HEK293 (cell line): ENCODE measurements around the gene FMNL3.

Experiments used
- CTCF ChIA-PET: fragments of 350-600 bp; formaldehyde crosslinking; extraction: SDS; loops from one replicate; lab custom pipeline; 2021; ENCODE audit warnings: antibody characterized with exemption; lab: Yijun Ruan, JAX
- POLR2A ChIA-PET: fragments of 300-600 bp; formaldehyde crosslinking; extraction: SDS; loops from one replicate; lab custom pipeline; 2020; ENCODE audit warnings: antibody characterized with exemption, inconsistent platforms; lab: Yijun Ruan, JAX
- H3K27ac ChIP-seq: fragments of 200-500 bp; sonication (Bioruptor generic); 2 replicates; pipeline ENCODE4 v1.5.1; 2014; ENCODE audit warnings: low read depth, low read length, control low read depth, inconsistent platforms; ENCODE audit errors: extremely low read depth
- H3K36me3 ChIP-seq, 2 experiments: fragments of 200-500 bp in 1 of 2; sonication (Bioruptor generic) in 1 of 2; 1 replicate in 1 of 2; 2 replicates in 1 of 2; pipeline ENCODE4 v1.5.1; 2014 to 2017; ENCODE audit warnings: inconsistent platforms in 2 of 2, low read length in 2 of 2; ENCODE audit not compliant: control insufficient read depth in 2 of 2, insufficient read depth in 1 of 2
- H3K4me1 ChIP-seq: fragments of 200-500 bp; sonication (Bioruptor generic); 2 replicates; pipeline ENCODE4 v1.5.1; 2014; ENCODE audit warnings: mild to moderate bottlenecking, low read length, inconsistent platforms; ENCODE audit not compliant: control insufficient read depth, insufficient read depth
- H3K4me3 ChIP-seq: 2 replicates; pipeline ENCODE4 v1.5.1; 2011; ENCODE audit warnings: low read depth, mild to moderate bottlenecking, control low read depth, low read length, moderate library complexity
- H3K9me3 ChIP-seq: fragments of 200-500 bp; sonication (Bioruptor generic); 2 replicates; pipeline ENCODE4 v1.5.1; 2014; ENCODE audit warnings: low read depth, low read length, inconsistent platforms; ENCODE audit not compliant: control insufficient read depth, insufficient read depth
- BCL11A ChIP-seq: fragments of 450-650 bp; formaldehyde crosslinking; IDR thresholded peaks from 2 replicates; pipeline ENCODE4 v1.5.1; 2016; ENCODE audit warnings: low read depth, missing biosample characterization, missing genetic modification characterization
- BCL11B ChIP-seq: fragments of 450-650 bp; formaldehyde crosslinking; IDR thresholded peaks from 2 replicates; pipeline ENCODE4 v1.5.1; 2016; ENCODE audit warnings: low read depth, missing biosample characterization, missing genetic modification characterization
- EGR2 ChIP-seq: fragments of 450-650 bp; formaldehyde crosslinking; IDR thresholded peaks from 2 replicates; pipeline ENCODE4 v1.5.1; 2016; ENCODE audit warnings: low read depth, missing biosample characterization, missing genetic modification characterization
- GLI4 ChIP-seq: fragments of 450-650 bp; formaldehyde crosslinking; IDR thresholded peaks from 2 replicates; pipeline ENCODE4 v1.5.1; 2016; ENCODE audit warnings: missing biosample characterization, missing genetic modification characterization
- HOXD13 ChIP-seq: sonication (generic); formaldehyde crosslinking; IDR thresholded peaks from 2 replicates; pipeline ENCODE4 v1.8.0; 2022; ENCODE audit warnings: missing genetic modification reagents, borderline replicate concordance
- IKZF3 ChIP-seq: fragments of 450-650 bp; IDR thresholded peaks from 2 replicates; pipeline ENCODE4 v1.5.0; 2018; ENCODE audit warnings: missing biosample characterization, mild to moderate bottlenecking, missing genetic modification characterization, moderate library complexity
- KLF7 ChIP-seq: fragments of 450-650 bp; formaldehyde crosslinking; IDR thresholded peaks from 2 replicates; pipeline ENCODE4 v1.5.1; 2016; ENCODE audit warnings: missing biosample characterization, missing genetic modification characterization, borderline replicate concordance
- MZF1 ChIP-seq: fragments of 450-650 bp; formaldehyde crosslinking; IDR thresholded peaks from 2 replicates; pipeline ENCODE4 v1.5.1; 2017; ENCODE audit warnings: missing biosample characterization, missing genetic modification characterization, borderline replicate concordance
- SCRT1 ChIP-seq: fragments of 450-650 bp; formaldehyde crosslinking; IDR thresholded peaks from 2 replicates; pipeline ENCODE4 v1.5.1; 2016; ENCODE audit warnings: missing biosample characterization, missing genetic modification characterization, borderline replicate concordance
- SP2 ChIP-seq: fragments of 450-650 bp; formaldehyde crosslinking; IDR thresholded peaks from 2 replicates; pipeline ENCODE4 v1.5.1; 2016; ENCODE audit warnings: missing biosample characterization, missing genetic modification characterization
- ZNF148 ChIP-seq: fragments of 450-650 bp; formaldehyde crosslinking; IDR thresholded peaks from 2 replicates; pipeline ENCODE4 v1.5.0; 2017; ENCODE audit warnings: missing biosample characterization, missing genetic modification characterization, borderline replicate concordance
- ZNF157 ChIP-seq: fragments of 450-650 bp; formaldehyde crosslinking; IDR thresholded peaks from 2 replicates; pipeline ENCODE4 v1.5.1; 2016; ENCODE audit warnings: missing biosample characterization, missing genetic modification characterization
- ZNF169 ChIP-seq: fragments of 450-650 bp; formaldehyde crosslinking; IDR thresholded peaks from 2 replicates; pipeline ENCODE4 v1.5.1; 2016; ENCODE audit warnings: missing biosample characterization, missing genetic modification characterization
- ZNF2 ChIP-seq: fragments of 450-650 bp; formaldehyde crosslinking; IDR thresholded peaks from 2 replicates; pipeline ENCODE4 v1.5.1; 2016; ENCODE audit warnings: missing biosample characterization, missing genetic modification characterization
- ZNF223 ChIP-seq: fragments of 450-650 bp; formaldehyde crosslinking; IDR thresholded peaks from 2 replicates; pipeline ENCODE4 v1.5.1; 2016; ENCODE audit warnings: missing biosample characterization, missing genetic modification characterization
- ZNF239 ChIP-seq: fragments of 450-650 bp; formaldehyde crosslinking; IDR thresholded peaks from 2 replicates; pipeline ENCODE4 v1.5.1; 2016; ENCODE audit warnings: missing biosample characterization, missing genetic modification characterization
- ZNF354C ChIP-seq: fragments of 450-650 bp; formaldehyde crosslinking; IDR thresholded peaks from 2 replicates; pipeline ENCODE4 v1.5.1; 2016; ENCODE audit warnings: missing biosample characterization, missing genetic modification characterization, low read depth, borderline replicate concordance
- ZNF394 ChIP-seq: fragments of 450-650 bp; formaldehyde crosslinking; IDR thresholded peaks from 2 replicates; pipeline ENCODE4 v1.5.1; 2016; ENCODE audit warnings: missing biosample characterization, missing genetic modification characterization, mild to moderate bottlenecking, moderate library complexity, borderline replicate concordance
- ZNF416 ChIP-seq: fragments of 450-650 bp; formaldehyde crosslinking; IDR thresholded peaks from 2 replicates; pipeline ENCODE4 v1.5.1; 2016; ENCODE audit warnings: missing biosample characterization, missing genetic modification characterization
- ZNF423 ChIP-seq: fragments of 450-650 bp; formaldehyde crosslinking; IDR thresholded peaks from 2 replicates; pipeline ENCODE4 v1.5.1; 2016; ENCODE audit warnings: missing biosample characterization, missing genetic modification characterization
- ZNF555 ChIP-seq: fragments of 450-650 bp; formaldehyde crosslinking; conservative IDR thresholded peaks from 2 replicates; pipeline ENCODE4 v1.5.1; 2017; ENCODE audit warnings: missing biosample characterization, mild to moderate bottlenecking, missing genetic modification characterization, inconsistent platforms
- ZNF600 ChIP-seq: fragments of 450-650 bp; formaldehyde crosslinking; IDR thresholded peaks from 2 replicates; pipeline ENCODE4 v1.5.1; 2016; ENCODE audit warnings: missing biosample characterization, missing genetic modification characterization
- ZNF704 ChIP-seq: fragments of 450-650 bp; formaldehyde crosslinking; IDR thresholded peaks from 2 replicates; pipeline ENCODE4 v1.5.1; 2016; ENCODE audit warnings: missing biosample characterization, missing genetic modification characterization
- ZNF777 ChIP-seq: fragments of 450-650 bp; formaldehyde crosslinking; IDR thresholded peaks from 2 replicates; pipeline ENCODE4 v1.5.1; 2017; ENCODE audit warnings: missing biosample characterization, missing genetic modification characterization, borderline replicate concordance
- ZNF791 ChIP-seq: fragments of 450-650 bp; formaldehyde crosslinking; IDR thresholded peaks from 2 replicates; pipeline ENCODE4 v1.5.1; 2016; ENCODE audit warnings: missing biosample characterization, missing genetic modification characterization
- ZNF792 ChIP-seq: fragments of 450-650 bp; formaldehyde crosslinking; IDR thresholded peaks from 2 replicates; pipeline ENCODE4 v1.5.1; 2016; ENCODE audit warnings: missing biosample characterization, missing genetic modification characterization
- ZSCAN4 ChIP-seq: fragments of 450-650 bp; formaldehyde crosslinking; IDR thresholded peaks from 2 replicates; pipeline ENCODE4 v1.5.1; 2017; ENCODE audit warnings: missing biosample characterization, missing genetic modification characterization

Gene FMNL3

GRCh38 chr12:49659753-49660152 is 47.5 kb downstream of the FMNL3 start (continued):
- TF ChIP-seq MZF1 = no peak
- no peak for TF ChIP-seq ZNF791
- TF ChIP-seq, all 188 proteins: peak for 0

GRCh38 chr12:49658276-49658675 is 48.9 kb downstream of the FMNL3 start:
- no peak for TF ChIP-seq ZNF416 (tag by site-specific recombination)
- no peak for TF ChIP-seq BCL11A (tag by site-specific recombination)
- no peak for TF ChIP-seq ZNF394
- no peak for TF ChIP-seq ZNF354C (tag by site-specific recombination)
- no peak for TF ChIP-seq ZNF555 (tag by site-specific recombination)
- no peak for TF ChIP-seq BCL11B (tag by site-specific recombination)
- no peak for TF ChIP-seq ZNF169 (tag by site-specific recombination)
- no peak for TF ChIP-seq ZNF704 (tag by site-specific recombination)
- no peak for TF ChIP-seq KLF7
- TF ChIP-seq ZNF777 (tag by site-specific recombination) = no peak
- no peak for TF ChIP-seq SP2 (tag by site-specific recombination)
- TF ChIP-seq ZNF792 (tag by site-specific recombination) = no peak
- no peak for TF ChIP-seq ZNF2 (tag by site-specific recombination)
- no peak for TF ChIP-seq ZSCAN4 (tag by site-specific recombination)
- no peak for TF ChIP-seq ZNF600 (tag by site-specific recombination)
- TF ChIP-seq ZNF239 (tag by site-specific recombination) = no peak
- H3K27ac ChIP-seq = no peak overlapping the region
- CTCF ChIA-PET = no interaction called here
- H3K4me3 ChIP-seq = no peak overlapping the region
- POLR2A ChIA-PET = no interaction called here
- peaks cover 0 to 36% of the 10 kb centered on the region in 2 experiments; a peak in 1 of 3 replicates for H3K36me3 ChIP-seq
- peaks cover 8% of the 10 kb centered on the region for H3K4me1 ChIP-seq
- H3K9me3 ChIP-seq = no peaks in the 10 kb centered on the region

- no peak for TF ChIP-seq BCL11A (tag by site-specific recombination)
- no peak for TF ChIP-seq HOXD13 (CRISPR knock-in tag)
- TF ChIP-seq SCRT1 (tag by site-specific recombination) = no peak
- TF ChIP-seq ZNF148 (tag by site-specific recombination) = no peak
- no peak for TF ChIP-seq MZF1
- TF ChIP-seq KLF7 = no peak
- TF ChIP-seq ZNF157 (tag by site-specific recombination) = no peak
- TF ChIP-seq GLI4 (tag by site-specific recombination) = no peak
- TF ChIP-seq IKZF3 = no peak
- no peak for TF ChIP-seq EGR2
- no peak for TF ChIP-seq ZNF223 (tag by site-specific recombination)
- no peak for TF ChIP-seq ZNF423 (tag by site-specific recombination)
- H3K36me3 ChIP-seq = peaks cover 0 to 40% of the 10 kb centered on the region in 2 experiments; a peak in 1 of 3 replicates
- no peaks in the 10 kb centered on the region for H3K4me1 ChIP-seq
- no peak overlapping the region for H3K4me3 ChIP-seq
- CTCF ChIA-PET = interaction anchor here (0.7 kb wide), 1 partner anchor 17 kb away, joined by 3 read pairs; no protein-coding TSS in a partner anchor
- H3K27ac ChIP-seq = no peak overlapping the region
- POLR2A ChIA-PET = interaction anchor here (0.6 kb wide), 1 partner anchor 45 kb away, joined by 5 read pairs; no protein-coding TSS in a partner anchor
- H3K9me3 ChIP-seq = no peaks in the 10 kb centered on the region
Observed at GRCh38 chr12:49655595-49656236, 51.5 kb downstream of the FMNL3 start.
